ENCODE results near the gene EXOC2. TPM values are rescaled to one million over a fixed set of nuclear protein-coding genes. Genes with fewer than 3 reads are reported as not detected.

EXOC2 gene
- total RNA-seq, 1 donor from 2014 or later: 29.2 TPM

GRCh38 chr6:706146-706545 is 13.2 kb upstream of the EXOC2 start:
- no peak for FAIRE-seq
- DNase-seq (ENCODE audit: low read depth): no peak
- no peaks in the 10 kb centered on the region for H3K36me3 ChIP-seq (ENCODE audit: control insufficient read depth, insufficient read depth, low read length)
- no peaks in the 10 kb centered on the region for H3K27me3 ChIP-seq (ENCODE audit: control insufficient read depth, insufficient read depth, low read length)
- TF ChIP-seq CTCF (IDR thresholded peaks at IDR 0.05; ENCODE audit: insufficient read depth, low read length, severe bottlenecking): no peak
- H3K4me3 ChIP-seq (ENCODE audit: low read depth, low read length): no peak overlapping the region

- TF ChIP-seq CTCF (IDR thresholded peaks at IDR 0.05; ENCODE audit: insufficient read depth, low read length, severe bottlenecking): no peak
- DNase-seq (ENCODE audit: low read depth) (no peak), FAIRE-seq (no peak)
- Histone ChIP-seq H3K4me3 (ENCODE audit: low read depth, low read length) (no peak overlapping the region), H3K36me3 (ENCODE audit: control insufficient read depth, insufficient read depth, low read length) (no peaks in the 10 kb centered on the region), H3K27me3 (ENCODE audit: control insufficient read depth, insufficient read depth, low read length) (no peaks in the 10 kb centered on the region)
Observed at GRCh38 chr6:705047-705446, 12.1 kb upstream of the EXOC2 start.

GRCh38 chr6:704046-704445 is 11.1 kb upstream of the EXOC2 start:
- Histone ChIP-seq H3K27me3 (ENCODE audit: control insufficient read depth, insufficient read depth, low read length) (no peaks in the 10 kb centered on the region), H3K4me3 (ENCODE audit: low read depth, low read length) (no peak overlapping the region), H3K36me3 (ENCODE audit: control insufficient read depth, insufficient read depth, low read length) (no peaks in the 10 kb centered on the region)
- FAIRE-seq (no peak), DNase-seq (ENCODE audit: low read depth) (no peak)
- TF ChIP-seq CTCF (IDR thresholded peaks at IDR 0.05; ENCODE audit: insufficient read depth, low read length, severe bottlenecking): no peak

- no peak overlapping the region for H3K4me3 ChIP-seq (ENCODE audit: low read depth, low read length)
- FAIRE-seq (no peak), DNase-seq (ENCODE audit: low read depth) (peak; percentile 61)
- H3K27me3 ChIP-seq (ENCODE audit: control insufficient read depth, insufficient read depth, low read length): no peaks in the 10 kb centered on the region
- H3K36me3 ChIP-seq (ENCODE audit: control insufficient read depth, insufficient read depth, low read length): no peaks in the 10 kb centered on the region
- no peak for TF ChIP-seq CTCF (IDR thresholded peaks at IDR 0.05; ENCODE audit: insufficient read depth, low read length, severe bottlenecking)
Observed at GRCh38 chr6:703552-703951, 10.6 kb upstream of the EXOC2 start.

GRCh38 chr6:701700-702479 is 9.0 kb upstream of the EXOC2 start:
- TF ChIP-seq CTCF (IDR thresholded peaks at IDR 0.05; ENCODE audit: insufficient read depth, low read length, severe bottlenecking): no peak
- FAIRE-seq (peak; percentile 7), DNase-seq (ENCODE audit: low read depth) (no peak)
- H3K36me3 ChIP-seq (ENCODE audit: control insufficient read depth, insufficient read depth, low read length): no peaks in the 10 kb centered on the region
- H3K4me3 ChIP-seq (ENCODE audit: low read depth, low read length): no peak overlapping the region
- no peaks in the 10 kb centered on the region for H3K27me3 ChIP-seq (ENCODE audit: control insufficient read depth, insufficient read depth, low read length)

GRCh38 chr6:701215-701614 is 8.3 kb upstream of the EXOC2 start:
- FAIRE-seq: no peak

More at GRCh38 chr6:701215-701614, 8.3 kb upstream of the EXOC2 start:
- H3K27me3 ChIP-seq (ENCODE audit: control insufficient read depth, insufficient read depth, low read length): no peaks in the 10 kb centered on the region
- TF ChIP-seq CTCF (IDR thresholded peaks at IDR 0.05; ENCODE audit: insufficient read depth, low read length, severe bottlenecking): no peak
- H3K4me3 ChIP-seq (ENCODE audit: low read depth, low read length): no peak overlapping the region
- no peaks in the 10 kb centered on the region for H3K36me3 ChIP-seq (ENCODE audit: control insufficient read depth, insufficient read depth, low read length)
- no peak for DNase-seq (ENCODE audit: low read depth)
